HUES64 (cell line): ENCODE measurements around the gene KDF1.

Source experiments
- H3K27ac ChIP-seq: 2 replicates; pipeline ENCODE4 v1.7.0; 2013; ENCODE audit warnings: low read depth, low read length, inconsistent platforms
- H3K27me3 ChIP-seq: 2 replicates; pipeline ENCODE4 v1.6.1; 2013; ENCODE audit warnings: mild to moderate bottlenecking, low read length; ENCODE audit not compliant: insufficient read depth
- H3K36me3 ChIP-seq: 2 replicates; pipeline ENCODE4 v1.6.1; 2013; ENCODE audit warnings: mild to moderate bottlenecking, low read length; ENCODE audit not compliant: insufficient read depth
- H3K4me1 ChIP-seq: 2 replicates; pipeline ENCODE4 v1.6.1; 2013; ENCODE audit warnings: mild to moderate bottlenecking, low read length, moderate library complexity; ENCODE audit not compliant: insufficient read depth
- H3K4me3 ChIP-seq: 2 replicates; pipeline ENCODE4 v1.5.1; 2013; ENCODE audit warnings: mild to moderate bottlenecking, low read length, moderate library complexity
- H3K9ac ChIP-seq: 2 replicates; pipeline ENCODE4 v1.6.1; 2013; ENCODE audit warnings: mild to moderate bottlenecking, low read depth, low read length
- H3K9me3 ChIP-seq: 2 replicates; pipeline ENCODE4 v1.6.1; 2013; ENCODE audit warnings: low read depth, low read length; ENCODE audit not compliant: insufficient read depth
- WGBS: fragments of 150-250, 120-280 bp; methylation state at CpG from one replicate; pipeline ENCODE4 v1.1.7; 2013; ENCODE audit warnings: missing lambda C conversion rate; 5-methylcytosine and 5-hydroxymethylcytosine counted together

The KDF1 gene

GRCh38 chr1:26913389-26913753 is 46.9 kb downstream of the KDF1 start:
- no peaks in the 10 kb centered on the region for H3K9me3 ChIP-seq
- no peak overlapping the region for H3K4me3 ChIP-seq
- 91% methylated on average over 5 of the region's 5 CpGs for WGBS
- H3K27ac ChIP-seq: no peak overlapping the region
- H3K9ac ChIP-seq: no peak overlapping the region
- H3K27me3 ChIP-seq: peaks cover 8% of the 10 kb centered on the region; the same call in 1 of the 2 replicates
- H3K36me3 ChIP-seq: no peaks in the 10 kb centered on the region
- no peaks in the 10 kb centered on the region for H3K4me1 ChIP-seq

GRCh38 chr1:26912147-26912490 is 48.1 kb downstream of the KDF1 start:
- Histone ChIP-seq H3K9ac (no peak overlapping the region), H3K27ac (no peak overlapping the region), H3K36me3 (no peaks in the 10 kb centered on the region), H3K27me3 (peaks cover 8% of the 10 kb centered on the region; the same call in 1 of the 2 replicates), H3K9me3 (no peaks in the 10 kb centered on the region), H3K4me3 (no peak overlapping the region), H3K4me1 (no peaks in the 10 kb centered on the region)
- 88% methylated on average over 1 of the region's 2 CpGs for WGBS

- H3K36me3 ChIP-seq: no peaks in the 10 kb centered on the region
- no peak overlapping the region for H3K9ac ChIP-seq
- no peaks in the 10 kb centered on the region for H3K9me3 ChIP-seq
- H3K27ac ChIP-seq: no peak overlapping the region
- WGBS: 92% methylated on average over 8 of the region's 8 CpGs
- no peak overlapping the region for H3K4me3 ChIP-seq
- no peaks in the 10 kb centered on the region for H3K4me1 ChIP-seq
- H3K27me3 ChIP-seq: peaks cover 7% of the 10 kb centered on the region; the same call in 1 of the 2 replicates
Observed at GRCh38 chr1:26911399-26912146, 48.7 kb downstream of the KDF1 start.

- H3K9ac ChIP-seq: no peak overlapping the region
- no peak overlapping the region for H3K27ac ChIP-seq
- WGBS: 83% methylated on average over 3 of the region's 4 CpGs
- H3K27me3 ChIP-seq: 0 out of 2 replicates have a peak, but pooled peaks cover 2% of the 10 kb centered on the region
- H3K36me3 ChIP-seq: no peaks in the 10 kb centered on the region
- H3K4me1 ChIP-seq: no peaks in the 10 kb centered on the region
- no peak overlapping the region for H3K4me3 ChIP-seq
- H3K9me3 ChIP-seq: no peaks in the 10 kb centered on the region
Observed at GRCh38 chr1:26910343-26911160, 49.7 kb downstream of the KDF1 start.

- H3K36me3 ChIP-seq: no peaks in the 10 kb centered on the region
- no peak overlapping the region for H3K4me3 ChIP-seq
- H3K9me3 ChIP-seq: no peaks in the 10 kb centered on the region
- WGBS: 90% methylated on average over 3 of the region's 3 CpGs
- no peak overlapping the region for H3K27ac ChIP-seq
- no peaks in the 10 kb centered on the region for H3K27me3 ChIP-seq
- H3K4me1 ChIP-seq: no peaks in the 10 kb centered on the region
- H3K9ac ChIP-seq: no peak overlapping the region
Observed at GRCh38 chr1:26909951-26910342, 50.3 kb downstream of the KDF1 start.

GRCh38 chr1:26907071-26907917 is 53.0 kb downstream of the KDF1 start:
- H3K4me1 ChIP-seq: no peaks in the 10 kb centered on the region
- H3K27me3 ChIP-seq: no peaks in the 10 kb centered on the region
- WGBS: 76% methylated on average over 6 of the region's 6 CpGs
- H3K36me3 ChIP-seq: no peaks in the 10 kb centered on the region
- no peak overlapping the region for H3K9ac ChIP-seq
- H3K9me3 ChIP-seq: no peaks in the 10 kb centered on the region
- H3K4me3 ChIP-seq: no peak overlapping the region
- H3K27ac ChIP-seq: no peak overlapping the region

GRCh38 chr1:26900815-26901511 is 59.3 kb downstream of the KDF1 start:
- 80% methylated on average over 16 of the region's 18 CpGs for WGBS
- 0 out of 2 replicates have a peak, but pooled peaks cover 5% of the 10 kb centered on the region for H3K4me1 ChIP-seq

GRCh38 chr1:26900001-26900814 is 60.1 kb downstream of the KDF1 start, which contains the start of gene GPATCH3:
TSS of gene GPATCH3 (minus strand) at chr1:26900467. CDS start at chr1:26900442, 25 bp downstream.
- WGBS: under 1% methylated on average over 49 of the region's 50 CpGs
- no peaks in the 10 kb centered on the region for H3K9me3 ChIP-seq
- no peaks in the 10 kb centered on the region for H3K27me3 ChIP-seq
- peaks cover 19% of the 10 kb centered on the region for H3K36me3 ChIP-seq
- H3K4me1 ChIP-seq: 0 out of 2 replicates have a peak, but pooled peaks cover 5% of the 10 kb centered on the region
- H3K27ac ChIP-seq: peak within 1 kb of the TSS; percentile 92
- peak within 1 kb of the TSS; percentile 85 for H3K4me3 ChIP-seq
- peak within 1 kb of the TSS; percentile 94 for H3K9ac ChIP-seq

More at GRCh38 chr1:26900815-26901511, 59.3 kb downstream of the KDF1 start:
- Histone ChIP-seq H3K9me3 (no peaks in the 10 kb centered on the region), H3K4me3 (peak overlapping the region; percentile 85), H3K36me3 (peaks cover 16% of the 10 kb centered on the region), H3K27me3 (no peaks in the 10 kb centered on the region), H3K9ac (peak overlapping the region; percentile 94), H3K27ac (peak overlapping the region; percentile 92)
